GM10266 (cell line): ENCODE data around the gene NYAP1.
"Not testable (repeated sequence)": the region's sequence is repeated elsewhere in the genome, so short reads cannot be mapped to it uniquely, and the experiment has no call there.

Source experiments
- DNase-seq: peaks from one replicate; pipeline ENCODE4 v3.0.0; 2012; ENCODE audit errors: extremely low spot score
- CTCF ChIP-seq: IDR thresholded peaks from 2 replicates; pipeline ENCODE4 v1.5.1; 2012; ENCODE audit warnings: mild to moderate bottlenecking, low read depth; ENCODE audit not compliant: control insufficient read depth, insufficient read depth; ENCODE audit errors: missing control alignments

NYAP1 gene

GRCh38 chr7:100483722-100484672 lies at the start of gene NYAP1:
Gene NYAP1, plus strand, starts transcription at chr7:100483927. Its CDS starts 1,385 bp downstream, at chr7:100485312.
- peak; percentile 78 for DNase-seq
- TF ChIP-seq CTCF, result no peak

GRCh38 chr7:100434297-100435144 lies 49.2 kb upstream of the NYAP1 start:
- DNase-seq, result no peak
- TF ChIP-seq CTCF, result no peak

GRCh38 chr7:100435401-100436304 lies 48.1 kb upstream of the NYAP1 start:
- peak; percentile 58 for DNase-seq
- TF ChIP-seq CTCF, result no peak

GRCh38 chr7:100437150-100438100 lies 46.3 kb upstream of the NYAP1 start:
- no peak for DNase-seq
- no peak for TF ChIP-seq CTCF

- no peak for DNase-seq
- TF ChIP-seq CTCF, result no peak
Measured at GRCh38 chr7:100438172-100438571, 45.6 kb upstream of the NYAP1 start.

GRCh38 chr7:100438731-100439130 lies 45.0 kb upstream of the NYAP1 start:
- DNase-seq, result not testable (repeated sequence)

- not testable (repeated sequence) for DNase-seq
Measured at GRCh38 chr7:100439244-100439643, 44.5 kb upstream of the NYAP1 start.
